SK-N-SH treated with all-trans-retinoic acid at 6 μM for 48 hours (cell line): ENCODE measurements around the gene PSTK.

Source experiments
- ATAC-seq: fragments of 200-7000 bp; cut with Tn5 transposase; 3 replicates; pipeline ENCODE4 v1.9.1; 2020; ENCODE audit warnings: mild to moderate bottlenecking, moderate library complexity
- ARNTL ChIP-seq: fragments of 450-650 bp; formaldehyde crosslinking; IDR thresholded peaks from 2 replicates; pipeline ENCODE4 v1.5.0; 2020; ENCODE audit warnings: low read depth, mild to moderate bottlenecking, moderate library complexity, borderline replicate concordance
- BACH2 ChIP-seq: fragments of 250-450 bp; sonication (Bioruptor Pico); IDR thresholded peaks from 2 replicates; pipeline ENCODE4 v1.9.0; 2021; ENCODE audit warnings: mild to moderate bottlenecking, borderline replicate concordance
- CREB5 ChIP-seq: fragments of 250-450 bp; sonication (Bioruptor Pico); IDR thresholded peaks from 2 replicates; pipeline ENCODE4 v1.5.1; 2020; ENCODE audit warnings: low read depth, mild to moderate bottlenecking, moderate library complexity
- CSDC2 ChIP-seq: fragments of 250-450 bp; sonication (Bioruptor Pico); IDR thresholded peaks from 2 replicates; pipeline ENCODE4 v1.5.0; 2020; ENCODE audit warnings: mild to moderate bottlenecking, moderate library complexity
- CSRNP3 ChIP-seq: fragments of 250-450 bp; sonication (Bioruptor Pico); IDR thresholded peaks from 2 replicates; pipeline ENCODE4 v1.5.1; 2021; ENCODE audit warnings: mild to moderate bottlenecking, moderate library complexity
- ISL1 ChIP-seq: fragments of 250-450 bp; sonication (Bioruptor Pico); IDR thresholded peaks from 2 replicates; pipeline ENCODE4 v2.1.2; 2022; ENCODE audit warnings: mild to moderate bottlenecking, moderate library complexity
- OSR1 ChIP-seq: fragments of 250-450 bp; sonication (Bioruptor Pico); IDR thresholded peaks from 2 replicates; pipeline ENCODE4 v1.8.0; 2022; ENCODE audit warnings: moderate library complexity, mild to moderate bottlenecking, inconsistent platforms
- PPARA ChIP-seq: fragments of 250-450 bp; sonication (Bioruptor Pico); IDR thresholded peaks from 2 replicates; pipeline ENCODE4 v1.5.0; 2020; ENCODE audit warnings: mild to moderate bottlenecking, borderline replicate concordance
- RARB ChIP-seq: fragments of 250-450 bp; sonication (Bioruptor Pico); IDR thresholded peaks from 2 replicates; pipeline ENCODE4 v1.8.0; 2021; ENCODE audit warnings: mild to moderate bottlenecking, moderate library complexity
- TCF4 ChIP-seq: fragments of 250-450 bp; sonication (Bioruptor Pico); IDR thresholded peaks from 2 replicates; pipeline ENCODE4 v1.8.0; 2021; ENCODE audit warnings: mild to moderate bottlenecking, moderate library complexity, borderline replicate concordance
- TOX ChIP-seq: fragments of 250-450 bp; sonication (Bioruptor Pico); IDR thresholded peaks from 2 replicates; pipeline ENCODE4 v1.8.0; 2021; ENCODE audit warnings: mild to moderate bottlenecking, moderate library complexity, borderline replicate concordance
- TSHZ2 ChIP-seq: fragments of 250-450 bp; sonication (Bioruptor Pico); IDR thresholded peaks from 2 replicates; pipeline ENCODE4 v1.5.0; 2020; ENCODE audit warnings: mild to moderate bottlenecking, moderate library complexity
- ZC3H10 ChIP-seq: fragments of 250-450 bp; sonication (Bioruptor Pico); IDR thresholded peaks from 2 replicates; pipeline ENCODE4 v1.5.1; 2021; ENCODE audit warnings: mild to moderate bottlenecking, moderate library complexity
- ZFP3 ChIP-seq: fragments of 250-450 bp; sonication (Bioruptor Pico); IDR thresholded peaks from 2 replicates; pipeline ENCODE4 v1.5.0; 2020; ENCODE audit warnings: mild to moderate bottlenecking, moderate library complexity
- ZFP30 ChIP-seq: fragments of 450-650 bp; formaldehyde crosslinking; IDR thresholded peaks from 2 replicates; pipeline ENCODE4 v1.5.0; 2022; ENCODE audit warnings: mild to moderate bottlenecking, moderate library complexity
- ZNF565 ChIP-seq: fragments of 450-650 bp; formaldehyde crosslinking; conservative IDR thresholded peaks from 2 replicates; pipeline ENCODE4 v1.5.0; 2020; ENCODE audit warnings: low read depth, mild to moderate bottlenecking, moderate library complexity
- ZNF70 ChIP-seq: fragments of 450-650 bp; formaldehyde crosslinking; IDR thresholded peaks from 2 replicates; pipeline ENCODE4 v1.5.0; 2020; ENCODE audit warnings: mild to moderate bottlenecking, moderate library complexity
- ZNF8 ChIP-seq: fragments of 450-650 bp; formaldehyde crosslinking; IDR thresholded peaks from 2 replicates; pipeline ENCODE4 v1.5.0; 2020; ENCODE audit warnings: mild to moderate bottlenecking, moderate library complexity
- TF ChIP-seq, protein P1 (sequence below): fragments of 250-450 bp; sonication (Bioruptor Pico); IDR thresholded peaks from 2 replicates; pipeline ENCODE4 v1.8.0; 2021; ENCODE audit warnings: low read depth, mild to moderate bottlenecking, moderate library complexity, borderline replicate concordance
- TF ChIP-seq, protein P2 (sequence below): fragments of 250-450 bp; sonication (Bioruptor Pico); IDR thresholded peaks from 2 replicates; pipeline ENCODE4 v1.8.0; 2020; ENCODE audit warnings: mild to moderate bottlenecking, moderate library complexity, borderline replicate concordance

Gene PSTK

GRCh38 chr10:122954731-122955050, 25.5 kb upstream of the PSTK start:
- ATAC-seq = no peak
- no peak for TF ChIP-seq ZC3H10 (CRISPR knock-in tag)
- no peak for TF ChIP-seq ZNF565 (CRISPR knock-in tag)
- TF ChIP-seq TSHZ2 = no peak
- no peak for TF ChIP-seq ARNTL
- TF ChIP-seq CSRNP3 (CRISPR knock-in tag) = no peak
- TF ChIP-seq OSR1 (CRISPR knock-in tag) = no peak
- TF ChIP-seq, protein P1, sequence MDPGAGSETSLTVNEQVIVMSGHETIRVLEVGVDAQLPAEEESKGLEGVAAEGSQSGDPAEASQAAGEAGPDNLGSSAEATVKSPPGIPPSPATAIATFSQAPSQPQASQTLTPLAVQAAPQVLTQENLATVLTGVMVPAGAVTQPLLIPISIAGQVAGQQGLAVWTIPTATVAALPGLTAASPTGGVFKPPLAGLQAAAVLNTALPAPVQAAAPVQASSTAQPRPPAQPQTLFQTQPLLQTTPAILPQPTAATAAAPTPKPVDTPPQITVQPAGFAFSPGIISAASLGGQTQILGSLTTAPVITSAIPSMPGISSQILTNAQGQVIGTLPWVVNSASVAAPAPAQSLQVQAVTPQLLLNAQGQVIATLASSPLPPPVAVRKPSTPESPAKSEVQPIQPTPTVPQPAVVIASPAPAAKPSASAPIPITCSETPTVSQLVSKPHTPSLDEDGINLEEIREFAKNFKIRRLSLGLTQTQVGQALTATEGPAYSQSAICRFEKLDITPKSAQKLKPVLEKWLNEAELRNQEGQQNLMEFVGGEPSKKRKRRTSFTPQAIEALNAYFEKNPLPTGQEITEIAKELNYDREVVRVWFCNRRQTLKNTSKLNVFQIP (CRISPR knock-in tag) = no peak
- TF ChIP-seq ZNF8 (CRISPR knock-in tag) = no peak

DNA sequence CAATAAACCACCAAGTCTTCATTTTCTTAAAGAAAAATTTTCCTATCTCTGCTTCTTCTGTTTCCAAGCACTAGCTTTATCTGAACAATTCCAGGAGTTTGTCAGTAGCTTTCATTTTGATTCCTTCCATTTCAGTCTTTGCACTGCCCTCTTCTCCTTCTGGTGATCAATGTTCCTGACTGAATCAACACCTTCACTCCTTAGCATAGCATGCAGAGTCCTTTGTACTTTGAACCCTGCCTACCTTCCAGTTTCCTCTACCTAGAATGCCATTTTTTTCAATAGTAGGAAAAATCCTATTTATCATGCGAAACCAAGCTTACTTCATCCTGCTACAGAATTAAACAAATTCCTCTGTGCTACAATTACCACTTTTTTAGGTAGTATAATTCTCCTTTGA, 24.3 kb upstream of the PSTK start:
- TF ChIP-seq ZNF70 (CRISPR knock-in tag) (no peak), RARB (CRISPR knock-in tag) (no peak), ZFP3 (CRISPR knock-in tag) (no peak), TOX (no peak)
- no peak for ATAC-seq

DNA sequence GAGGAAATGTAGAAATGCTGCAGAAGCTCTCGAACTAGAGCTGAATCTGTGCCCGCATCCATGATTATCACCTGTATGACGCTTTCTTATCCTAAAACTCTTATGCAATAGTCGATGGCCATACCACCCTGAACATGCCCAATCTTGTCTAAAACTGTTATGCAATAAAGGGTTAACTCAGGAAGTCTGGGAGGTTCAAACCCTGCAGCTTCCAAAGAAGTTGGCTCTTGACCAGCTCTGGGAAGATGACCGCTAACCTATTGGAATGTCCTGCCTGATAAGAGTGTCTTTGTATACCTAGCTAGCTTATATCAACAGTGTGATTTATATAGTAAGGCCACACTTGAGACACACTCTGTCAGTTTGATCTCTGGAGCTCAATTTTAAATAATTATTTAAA, 22.7 kb upstream of the PSTK start:
- TF ChIP-seq CSRNP3 (CRISPR knock-in tag) = no peak
- TF ChIP-seq PPARA (CRISPR knock-in tag) = no peak
- TF ChIP-seq ISL1 (CRISPR knock-in tag) = no peak
- TF ChIP-seq BACH2 (CRISPR knock-in tag) = no peak
- TF ChIP-seq ZNF8 (CRISPR knock-in tag) = no peak
- TF ChIP-seq, protein P2, sequence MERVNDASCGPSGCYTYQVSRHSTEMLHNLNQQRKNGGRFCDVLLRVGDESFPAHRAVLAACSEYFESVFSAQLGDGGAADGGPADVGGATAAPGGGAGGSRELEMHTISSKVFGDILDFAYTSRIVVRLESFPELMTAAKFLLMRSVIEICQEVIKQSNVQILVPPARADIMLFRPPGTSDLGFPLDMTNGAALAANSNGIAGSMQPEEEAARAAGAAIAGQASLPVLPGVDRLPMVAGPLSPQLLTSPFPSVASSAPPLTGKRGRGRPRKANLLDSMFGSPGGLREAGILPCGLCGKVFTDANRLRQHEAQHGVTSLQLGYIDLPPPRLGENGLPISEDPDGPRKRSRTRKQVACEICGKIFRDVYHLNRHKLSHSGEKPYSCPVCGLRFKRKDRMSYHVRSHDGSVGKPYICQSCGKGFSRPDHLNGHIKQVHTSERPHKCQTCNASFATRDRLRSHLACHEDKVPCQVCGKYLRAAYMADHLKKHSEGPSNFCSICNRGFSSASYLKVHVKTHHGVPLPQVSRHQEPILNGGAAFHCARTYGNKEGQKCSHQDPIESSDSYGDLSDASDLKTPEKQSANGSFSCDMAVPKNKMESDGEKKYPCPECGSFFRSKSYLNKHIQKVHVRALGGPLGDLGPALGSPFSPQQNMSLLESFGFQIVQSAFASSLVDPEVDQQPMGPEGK (CRISPR knock-in tag) = no peak
- TF ChIP-seq ZNF70 (CRISPR knock-in tag) = no peak
- no peak for TF ChIP-seq ZFP30 (CRISPR knock-in tag)
- no peak for TF ChIP-seq OSR1 (CRISPR knock-in tag)
- TF ChIP-seq CREB5 (CRISPR knock-in tag) = no peak
- no peak for TF ChIP-seq TOX
- TF ChIP-seq CSDC2 (CRISPR knock-in tag) = no peak
- no peak for TF ChIP-seq TCF4 (CRISPR knock-in tag)
- TF ChIP-seq ZC3H10 (CRISPR knock-in tag) = no peak
- TF ChIP-seq, all 23 proteins: peak for 0
- no peak for ATAC-seq
